Esophagus (tissue), 2 donors: ENCODE measurements around the gene GBGT1. TPM values are rescaled to one million over a fixed set of nuclear protein-coding genes. Genes with fewer than 3 reads are reported as not detected.

ENCODE experiments used
- H3K27ac ChIP-seq, 2 donors: one replicate each; pipeline ENCODE4 v1.5.1; 2013; ENCODE audit warnings: low read depth in 2 of 2, mild to moderate bottlenecking in 2 of 2, inconsistent platforms in 1 of 2, low read length in 1 of 2, moderate library complexity in 1 of 2
- H3K27me3 ChIP-seq, 2 donors: one replicate each; pipeline ENCODE4 v1.6.1; 2013; ENCODE audit warnings: low read length in 2 of 2, control low read depth in 1 of 2, mild to moderate bottlenecking in 1 of 2; ENCODE audit not compliant: insufficient read depth in 2 of 2, control insufficient read depth in 1 of 2
- H3K36me3 ChIP-seq, 2 donors: one replicate each; pipeline ENCODE4 v1.6.1; 2013; ENCODE audit warnings: low read length in 1 of 2; ENCODE audit not compliant: control insufficient read depth in 2 of 2, insufficient read depth in 2 of 2
- H3K4me1 ChIP-seq, 2 donors: one replicate each; pipeline ENCODE4 v1.6.1; 2013; ENCODE audit warnings: low read length in 1 of 2; ENCODE audit not compliant: control insufficient read depth in 2 of 2, insufficient read depth in 2 of 2
- H3K4me3 ChIP-seq, 2 donors: one replicate each; pipeline ENCODE4 v1.5.1; 2013; ENCODE audit warnings: low read length in 2 of 2, mild to moderate bottlenecking in 2 of 2, low read depth in 1 of 2, moderate library complexity in 1 of 2
- H3K9me3 ChIP-seq, 2 donors: one replicate each; pipeline ENCODE4 v1.6.1; 2013; ENCODE audit warnings: mild to moderate bottlenecking in 2 of 2, low read depth in 1 of 2, low read length in 1 of 2, moderate library complexity in 1 of 2; ENCODE audit not compliant: control insufficient read depth in 2 of 2, insufficient read depth in 1 of 2
- WGBS, 2 donors: extraction: QIAGEN DNeasy Blood & Tissue Kit; methylation state at CpG; one replicate each; pipeline ENCODE4 v1.1.7; 2013; 5-methylcytosine and 5-hydroxymethylcytosine counted together
- polyA plus RNA-seq, 2 donors: library from polyadenylated mRNA; stranded (reverse); fragments of 200-250 nt; gene quantifications; one replicate each; pipeline ENCODE4 v1.2.3, GENCODE V29; 2013
- donor health status: healthy with polysubstance abuse.
- donor health status: Bipolar disorder and iron deficiency.

GBGT1 gene
- polyA plus RNA-seq, 2 donors = 2.1 to 3.7 TPM

GRCh38 chr9:133155156-133155555 is 8.6 kb downstream of the GBGT1 start:
- Histone ChIP-seq H3K9me3 (no peaks in the 10 kb centered on the region), H3K27ac (no peak overlapping the region), H3K4me3 (no peak overlapping the region), H3K4me1 (peaks cover 0 to 5% of the 10 kb centered on the region in 2 donors), H3K36me3 (no peaks in the 10 kb centered on the region), H3K27me3 (no peaks in the 10 kb centered on the region)
- 74 to 75% methylated on average over 9 of the region's 9 CpGs for WGBS, 2 donors

GRCh38 chr9:133154097-133154989 is 9.4 kb downstream of the GBGT1 start:
- Histone ChIP-seq H3K9me3 (no peaks in the 10 kb centered on the region), H3K36me3 (no peaks in the 10 kb centered on the region), H3K4me1 (peaks cover 0 to 5% of the 10 kb centered on the region in 2 donors), H3K4me3 (no peak overlapping the region), H3K27me3 (no peaks in the 10 kb centered on the region), H3K27ac (no peak overlapping the region)
- WGBS, 2 donors = 87 to 88% methylated on average over 13 of the region's 13 CpGs

GRCh38 chr9:133153227-133154096 is 10.3 kb downstream of the GBGT1 start:
- no peak overlapping the region for H3K27ac ChIP-seq
- H3K4me3 ChIP-seq = no peak overlapping the region
- H3K36me3 ChIP-seq = no peaks in the 10 kb centered on the region
- H3K4me1 ChIP-seq = peaks cover 0 to 7% of the 10 kb centered on the region in 2 donors
- no peaks in the 10 kb centered on the region for H3K27me3 ChIP-seq
- WGBS, 2 donors = 70 to 75% methylated on average over 36 of the region's 36 CpGs
- no peaks in the 10 kb centered on the region for H3K9me3 ChIP-seq

GRCh38 chr9:133151601-133152525 is 11.9 kb downstream of the GBGT1 start:
- peak overlapping the region in 1 of 2 donors; percentile 45 for H3K27ac ChIP-seq
- no peak overlapping the region for H3K4me3 ChIP-seq
- no peaks in the 10 kb centered on the region for H3K36me3 ChIP-seq
- WGBS, 2 donors = 77 to 80% methylated on average over 14 of the region's 14 CpGs
- H3K27me3 ChIP-seq = no peaks in the 10 kb centered on the region
- H3K4me1 ChIP-seq = peaks cover 0 to 15% of the 10 kb centered on the region in 2 donors
- H3K9me3 ChIP-seq = no peaks in the 10 kb centered on the region

- H3K4me1 ChIP-seq = peaks cover 0 to 15% of the 10 kb centered on the region in 2 donors
- H3K9me3 ChIP-seq = no peaks in the 10 kb centered on the region
- WGBS, 2 donors = 87 to 93% methylated on average over 6 of the region's 6 CpGs
- H3K36me3 ChIP-seq = no peaks in the 10 kb centered on the region
- H3K27ac ChIP-seq = peak overlapping the region in 1 of 2 donors; percentile 11
- H3K4me3 ChIP-seq = no peak overlapping the region
- no peaks in the 10 kb centered on the region for H3K27me3 ChIP-seq
These were observed 12.7 kb downstream of the GBGT1 start for GRCh38 chr9:133151041-133151440.

- Histone ChIP-seq H3K36me3 (no peaks in the 10 kb centered on the region), H3K4me3 (peak overlapping the region; percentile 69 to 83), H3K4me1 (peaks cover 0 to 21% of the 10 kb centered on the region in 2 donors), H3K27me3 (no peaks in the 10 kb centered on the region), H3K9me3 (no peaks in the 10 kb centered on the region), H3K27ac (peak overlapping the region; percentile 93 to 95)
- 2 to 5% methylated on average over 25 to 95 of the region's 95 CpGs for WGBS, 2 donors
These were observed 14.3 kb downstream of the GBGT1 start for GRCh38 chr9:133149130-133150015.

GRCh38 chr9:133148199-133149129 is 15.2 kb downstream of the GBGT1 start:
- H3K4me3 ChIP-seq = peak overlapping the region; percentile 69 to 83
- no peaks in the 10 kb centered on the region for H3K9me3 ChIP-seq
- H3K36me3 ChIP-seq = no peaks in the 10 kb centered on the region
- peaks cover 6 to 27% of the 10 kb centered on the region in 2 donors for H3K4me1 ChIP-seq
- WGBS, 2 donors = 3 to 5% methylated on average over 54 to 65 of the region's 65 CpGs
- no peaks in the 10 kb centered on the region for H3K27me3 ChIP-seq
- H3K27ac ChIP-seq = peak overlapping the region; percentile 93 to 95
